K562 (cell line): ENCODE results near the gene PPIL4. TPM values are rescaled to one million over a fixed set of nuclear protein-coding genes. Genes with fewer than 3 reads are reported as not detected.
A peak's percentile ranks its signal among the peaks of the same experiment; 100 is the strongest.

Source experiments
- ATF7 ChIP-seq: fragments of 450-650 bp; IDR thresholded peaks from 2 replicates; pipeline ENCODE4 v1.7.1; 2014; ENCODE audit warnings: mild to moderate bottlenecking, moderate library complexity
- BCOR ChIP-seq: fragments of 450-650 bp; IDR thresholded peaks from 2 replicates; pipeline ENCODE4 v1.6.1; 2016
- BMI1 ChIP-seq: fragments of 150-350 bp; IDR thresholded peaks from 2 replicates; pipeline ENCODE4 v1.6.1; 2014; ENCODE audit warnings: low read length
- BRD4 ChIP-seq: fragments of 200-600 bp; sonication (generic); IDR thresholded peaks from 2 replicates; pipeline ENCODE4 v1.6.1; 2017; ENCODE audit warnings: inconsistent platforms
- CBX1 ChIP-seq: sonication (generic); IDR thresholded peaks from 2 replicates; pipeline ENCODE4 v1.6.1; 2016; ENCODE audit warnings: antibody characterized with exemption, low read depth, mild to moderate bottlenecking
- CXXC5 ChIP-seq: fragments of 250-450 bp; sonication (Bioruptor Pico); IDR thresholded peaks from 2 replicates; pipeline ENCODE4 v1.8.0; 2022; ENCODE audit warnings: inconsistent platforms, mild to moderate bottlenecking, moderate library complexity
- KLF10 ChIP-seq: fragments of 250-450 bp; sonication (Bioruptor Pico); IDR thresholded peaks from 2 replicates; pipeline ENCODE4 v1.6.1; 2021; ENCODE audit warnings: matching md5 sums
- NFE2 ChIP-seq: IDR thresholded peaks from 2 replicates; pipeline ENCODE4 v1.6.1; 2014; ENCODE audit warnings: antibody characterized with exemption, low read depth
- PURB ChIP-seq: sonication (generic); formaldehyde crosslinking; IDR thresholded peaks from 2 replicates; pipeline ENCODE4 v1.9.0; 2021; ENCODE audit warnings: low read depth, mild to moderate bottlenecking, missing genetic modification reagents
- RFX7 ChIP-seq: fragments of 250-450 bp; sonication (Bioruptor Pico); IDR thresholded peaks from 2 replicates; pipeline ENCODE4 v1.5.1; 2021; ENCODE audit warnings: mild to moderate bottlenecking
- TBL1XR1 ChIP-seq, 2 experiments: IDR thresholded peaks; 2 replicates each; pipeline ENCODE4 v1.6.1; 2012; ENCODE audit warnings: improper control_type of control experiment in 2 of 2, low read length in 2 of 2, mild to moderate bottlenecking in 1 of 2
- ZEB2 ChIP-seq: fragments of 450-650 bp; IDR thresholded peaks from 2 replicates; pipeline ENCODE4 v1.6.1; 2016
- ZNF76 ChIP-seq: fragments of 250-450 bp; sonication (Bioruptor Pico); IDR thresholded peaks from 2 replicates; pipeline ENCODE4 v1.4.0; 2020; ENCODE audit warnings: mild to moderate bottlenecking, moderate library complexity, borderline replicate concordance
- polyA plus RNA-seq, 8 experiments: library from polyadenylated mRNA; depleted of rRNA in 4 of 8; stranded (reverse) in 5 of 8; unstranded in 3 of 8; fragments of >200 nt; fragmentation: Nextera tagmentation in 2 of 8; fragmentation: Illumina TruSeq in 1 of 8; extraction: Ambion mirVana in 2 of 8; extraction: Trizol in 1 of 8; gene quantifications; 2 replicates each; pipeline versions ENCODE4 v1.2.1 to v1.2.3, GENCODE V29; 2011 to 2014; ENCODE audit warnings: inconsistent platforms in 1 of 8, missing spikeins in 1 of 8
- total RNA-seq, 7 experiments: library from RNA; depleted of rRNA in 6 of 7; stranded (reverse); fragments of >200 nt in 6 of 7; fragmentation: Illumina TruSeq in 2 of 7; extraction: Trizol in 2 of 7; gene quantifications; 2 replicates each; pipeline versions ENCODE4 v1.2.1 to v1.2.3, GENCODE V29; 2011 to 2021; ENCODE audit warnings: low replicate concordance in 1 of 7
- TF ChIP-seq, protein P1 (sequence below): fragments of 450-650 bp; conservative IDR thresholded peaks from 2 replicates; pipeline ENCODE4 v1.6.1; 2016; ENCODE audit warnings: missing genetic modification characterization, low read depth, mild to moderate bottlenecking, missing compliant biosample characterization, moderate library complexity
- TF ChIP-seq, protein P2 (sequence below): fragments of 450-650 bp; formaldehyde crosslinking; IDR thresholded peaks from 2 replicates; pipeline ENCODE4 v1.4.0; 2020; ENCODE audit warnings: mild to moderate bottlenecking, mixed read lengths
- TF ChIP-seq, protein P3 (sequence below): IDR thresholded peaks from 2 replicates; pipeline ENCODE4 v1.6.1; 2011; ENCODE audit warnings: borderline replicate concordance, low read depth, mild to moderate bottlenecking, moderate library complexity, low read length; ENCODE audit not compliant: insufficient read depth, poor library complexity, severe bottlenecking
- TF ChIP-seq, protein P4 (sequence below), 2 experiments: fragments of 450-650 bp in 1 of 2; sonication (generic) in 1 of 2; formaldehyde crosslinking in 1 of 2; IDR thresholded peaks in 1 of 2; conservative IDR thresholded peaks in 1 of 2; 2 replicates each; pipeline versions ENCODE4 v1.6.1 to v1.8.1; 2016 to 2023; ENCODE audit warnings: mild to moderate bottlenecking in 2 of 2, moderate library complexity in 2 of 2, inconsistent platforms in 1 of 2, missing genetic modification reagents in 1 of 2
- TF ChIP-seq, protein P5 (sequence below): fragments of 250-450 bp; sonication (Bioruptor Pico); IDR thresholded peaks from 2 replicates; pipeline ENCODE4 v1.8.0; 2022; ENCODE audit warnings: moderate library complexity, mild to moderate bottlenecking, inconsistent platforms

Gene PPIL4
- total and polyA plus RNA-seq, 9 of the 15 experiments (the other 6 are each of a cell fraction or from before 2014, with no cell fraction given): 14.5 to 55.2 (median 45.9) TPM

DNA sequence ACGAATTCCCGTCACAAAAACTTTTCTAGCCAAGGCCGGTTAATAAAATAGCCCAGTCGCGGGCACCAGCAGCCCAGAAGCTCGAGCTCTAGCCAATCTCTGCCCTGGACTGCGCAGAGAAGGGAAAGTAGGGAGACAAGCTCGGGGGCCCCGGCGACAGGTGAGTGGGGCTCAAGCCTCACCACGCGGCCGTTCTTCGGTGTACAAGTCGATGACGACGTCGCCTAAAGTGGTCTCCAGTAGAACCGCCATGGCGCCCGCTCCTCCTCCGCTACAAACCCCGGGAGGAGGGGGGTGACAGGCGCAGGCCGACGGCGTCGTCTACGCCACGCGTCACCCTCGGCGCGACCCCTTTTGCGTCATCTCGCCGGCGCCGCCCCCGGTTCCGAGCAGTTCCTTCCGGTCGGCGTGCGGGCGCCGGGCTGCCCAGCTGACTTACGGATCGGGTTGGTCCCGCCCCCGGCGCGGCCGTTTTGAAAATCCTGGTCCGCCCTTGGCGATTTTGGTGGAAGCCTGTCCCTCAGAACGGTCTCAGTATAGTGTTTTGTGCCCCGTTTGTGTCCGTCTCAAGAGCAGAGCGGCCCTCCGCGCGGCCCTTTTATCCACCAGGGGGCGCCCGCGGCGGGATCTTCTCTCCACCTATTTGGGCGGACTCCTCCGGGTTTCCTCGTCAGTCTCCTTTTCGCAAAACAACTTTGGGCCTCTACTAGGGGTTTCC, at the start of gene PPIL4 (continued):
- TF ChIP-seq, protein P1, sequence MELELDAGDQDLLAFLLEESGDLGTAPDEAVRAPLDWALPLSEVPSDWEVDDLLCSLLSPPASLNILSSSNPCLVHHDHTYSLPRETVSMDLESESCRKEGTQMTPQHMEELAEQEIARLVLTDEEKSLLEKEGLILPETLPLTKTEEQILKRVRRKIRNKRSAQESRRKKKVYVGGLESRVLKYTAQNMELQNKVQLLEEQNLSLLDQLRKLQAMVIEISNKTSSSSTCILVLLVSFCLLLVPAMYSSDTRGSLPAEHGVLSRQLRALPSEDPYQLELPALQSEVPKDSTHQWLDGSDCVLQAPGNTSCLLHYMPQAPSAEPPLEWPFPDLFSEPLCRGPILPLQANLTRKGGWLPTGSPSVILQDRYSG (tag): no peak; the same call in 1 of the 2 replicates
- TF ChIP-seq TBL1XR1 (IDR thresholded peaks at IDR 0.05; ENCODE audit: low read length in 2 of 2) (peak in 1 of 2 experiments; percentile 100; a peak in 3 of 4 replicates), RFX7 (no peak), BRD4 (no peak; the same call in none of the 2 replicates), CXXC5 (peak; percentile 99), KLF10 (CRISPR knock-in tag) (no peak), BCOR (peak; percentile 49), ZEB2 (no peak), PURB (no peak), CBX1 (peak; percentile 43; the same call in 1 of the 2 replicates), ZNF76 (no peak), BMI1 (no peak), ATF7 (peak; percentile 93), NFE2 (peak; percentile 17; the same call in 1 of the 2 replicates)
- TF ChIP-seq, protein P2, sequence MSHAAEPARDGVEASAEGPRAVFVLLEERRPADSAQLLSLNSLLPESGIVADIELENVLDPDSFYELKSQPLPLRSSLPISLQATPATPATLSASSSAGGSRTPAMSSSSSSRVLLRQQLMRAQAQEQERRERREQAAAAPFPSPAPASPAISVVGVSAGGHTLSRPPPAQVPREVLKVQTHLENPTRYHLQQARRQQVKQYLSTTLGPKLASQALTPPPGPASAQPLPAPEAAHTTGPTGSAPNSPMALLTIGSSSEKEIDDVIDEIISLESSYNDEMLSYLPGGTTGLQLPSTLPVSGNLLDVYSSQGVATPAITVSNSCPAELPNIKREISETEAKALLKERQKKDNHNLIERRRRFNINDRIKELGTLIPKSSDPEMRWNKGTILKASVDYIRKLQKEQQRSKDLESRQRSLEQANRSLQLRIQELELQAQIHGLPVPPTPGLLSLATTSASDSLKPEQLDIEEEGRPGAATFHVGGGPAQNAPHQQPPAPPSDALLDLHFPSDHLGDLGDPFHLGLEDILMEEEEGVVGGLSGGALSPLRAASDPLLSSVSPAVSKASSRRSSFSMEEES (CRISPR knock-in tag): no peak
- TF ChIP-seq, protein P3, sequence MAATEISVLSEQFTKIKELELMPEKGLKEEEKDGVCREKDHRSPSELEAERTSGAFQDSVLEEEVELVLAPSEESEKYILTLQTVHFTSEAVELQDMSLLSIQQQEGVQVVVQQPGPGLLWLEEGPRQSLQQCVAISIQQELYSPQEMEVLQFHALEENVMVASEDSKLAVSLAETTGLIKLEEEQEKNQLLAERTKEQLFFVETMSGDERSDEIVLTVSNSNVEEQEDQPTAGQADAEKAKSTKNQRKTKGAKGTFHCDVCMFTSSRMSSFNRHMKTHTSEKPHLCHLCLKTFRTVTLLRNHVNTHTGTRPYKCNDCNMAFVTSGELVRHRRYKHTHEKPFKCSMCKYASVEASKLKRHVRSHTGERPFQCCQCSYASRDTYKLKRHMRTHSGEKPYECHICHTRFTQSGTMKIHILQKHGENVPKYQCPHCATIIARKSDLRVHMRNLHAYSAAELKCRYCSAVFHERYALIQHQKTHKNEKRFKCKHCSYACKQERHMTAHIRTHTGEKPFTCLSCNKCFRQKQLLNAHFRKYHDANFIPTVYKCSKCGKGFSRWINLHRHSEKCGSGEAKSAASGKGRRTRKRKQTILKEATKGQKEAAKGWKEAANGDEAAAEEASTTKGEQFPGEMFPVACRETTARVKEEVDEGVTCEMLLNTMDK: peak; percentile 89
- TF ChIP-seq, protein P4, sequence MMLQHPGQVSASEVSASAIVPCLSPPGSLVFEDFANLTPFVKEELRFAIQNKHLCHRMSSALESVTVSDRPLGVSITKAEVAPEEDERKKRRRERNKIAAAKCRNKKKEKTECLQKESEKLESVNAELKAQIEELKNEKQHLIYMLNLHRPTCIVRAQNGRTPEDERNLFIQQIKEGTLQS (IDR thresholded peaks at IDR 0.05): peak; percentile 73
- TF ChIP-seq, protein P4 (CRISPR knock-in tag; conservative IDR thresholded peaks at IDR 0.05): peak; percentile 77; the same call in 1 of the 2 replicates
- TF ChIP-seq, protein P5, sequence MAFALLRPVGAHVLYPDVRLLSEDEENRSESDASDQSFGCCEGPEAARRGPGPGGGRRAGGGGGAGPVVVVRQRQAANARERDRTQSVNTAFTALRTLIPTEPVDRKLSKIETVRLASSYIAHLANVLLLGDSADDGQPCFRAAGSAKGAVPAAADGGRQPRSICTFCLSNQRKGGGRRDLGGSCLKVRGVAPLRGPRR: no peak
